ENCODE data around the gene TRMU. TPM values are rescaled to one million over a fixed set of nuclear protein-coding genes. Genes with fewer than 3 reads are reported as not detected.

TRMU gene
- total RNA-seq, 1 donor from 2014 or later, result 71.8 TPM

- TF ChIP-seq CTCF (IDR thresholded peaks at IDR 0.05; ENCODE audit: unreplicated experiment), result no peak
- Mint-ChIP-seq H3K27ac (no peak overlapping the region), H3K36me3 (ENCODE audit: insufficient read depth) (peaks cover 30% of the 10 kb centered on the region), H3K4me1 (ENCODE audit: low read depth) (no peaks in the 10 kb centered on the region), H3K27me3 (no peaks in the 10 kb centered on the region), H3K9me3 (ENCODE audit: low read depth) (no peaks in the 10 kb centered on the region), H3K4me3 (ENCODE audit: low read depth) (no peak overlapping the region)
- no peak for DNase-seq (ENCODE audit: low spot score, unreplicated experiment)
Measured at GRCh38 chr22:46288846-46289243, 46.7 kb upstream of the TRMU start.

- Mint-ChIP-seq H3K4me3 (ENCODE audit: low read depth) (no peak overlapping the region), H3K27ac (no peak overlapping the region), H3K27me3 (no peaks in the 10 kb centered on the region), H3K9me3 (ENCODE audit: low read depth) (no peaks in the 10 kb centered on the region), H3K4me1 (ENCODE audit: low read depth) (no peaks in the 10 kb centered on the region), H3K36me3 (ENCODE audit: insufficient read depth) (peaks cover 25% of the 10 kb centered on the region)
- no peak for TF ChIP-seq CTCF (IDR thresholded peaks at IDR 0.05; ENCODE audit: unreplicated experiment)
- DNase-seq (ENCODE audit: low spot score, unreplicated experiment), result no peak
Measured at GRCh38 chr22:46289244-46289891, 46.1 kb upstream of the TRMU start.

GRCh38 chr22:46290121-46290842, 45.2 kb upstream of the TRMU start:
- Mint-ChIP-seq H3K9me3 (ENCODE audit: low read depth) (no peaks in the 10 kb centered on the region), H3K36me3 (ENCODE audit: insufficient read depth) (peaks cover 21% of the 10 kb centered on the region), H3K4me3 (ENCODE audit: low read depth) (no peak overlapping the region), H3K4me1 (ENCODE audit: low read depth) (peaks cover under 1% of the 10 kb centered on the region), H3K27me3 (no peaks in the 10 kb centered on the region), H3K27ac (no peak overlapping the region)
- no peak for DNase-seq (ENCODE audit: low spot score, unreplicated experiment)
- no peak for TF ChIP-seq CTCF (IDR thresholded peaks at IDR 0.05; ENCODE audit: unreplicated experiment)

GRCh38 chr22:46290843-46291785, 44.4 kb upstream of the TRMU start:
- H3K27me3 Mint-ChIP-seq, result no peaks in the 10 kb centered on the region
- no peak overlapping the region for H3K4me3 Mint-ChIP-seq (ENCODE audit: low read depth)
- H3K4me1 Mint-ChIP-seq (ENCODE audit: low read depth), result peaks cover 5% of the 10 kb centered on the region
- H3K9me3 Mint-ChIP-seq (ENCODE audit: low read depth), result no peaks in the 10 kb centered on the region
- DNase-seq (ENCODE audit: low spot score, unreplicated experiment), result no peak
- TF ChIP-seq CTCF (IDR thresholded peaks at IDR 0.05; ENCODE audit: unreplicated experiment), result no peak
- no peak overlapping the region for H3K27ac Mint-ChIP-seq
- H3K36me3 Mint-ChIP-seq (ENCODE audit: insufficient read depth), result peaks cover 16% of the 10 kb centered on the region

- Mint-ChIP-seq H3K4me1 (ENCODE audit: low read depth) (peaks cover 8% of the 10 kb centered on the region), H3K27ac (no peak overlapping the region), H3K4me3 (ENCODE audit: low read depth) (no peak overlapping the region), H3K36me3 (ENCODE audit: insufficient read depth) (peaks cover 15% of the 10 kb centered on the region), H3K27me3 (no peaks in the 10 kb centered on the region), H3K9me3 (ENCODE audit: low read depth) (no peaks in the 10 kb centered on the region)
- no peak for DNase-seq (ENCODE audit: low spot score, unreplicated experiment)
- TF ChIP-seq CTCF (IDR thresholded peaks at IDR 0.05; ENCODE audit: unreplicated experiment), result no peak
Measured at GRCh38 chr22:46292173-46292572, 43.3 kb upstream of the TRMU start.
